T47D (cell line): ENCODE results near the gene CDC42EP2.
A peak's percentile ranks its signal among the peaks of the same experiment; 100 is the strongest.

Experiments used
- DNase-seq, 2 experiments: peaks; one replicate each; pipeline versions ENCODE4 v3.0.0 to v3.0.0-alpha.2; 2011 to 2012; ENCODE audit warnings: low read depth in 1 of 2, low spot score in 1 of 2
- JUND ChIP-seq: IDR thresholded peaks from 2 replicates; pipeline ENCODE4 v1.6.1; 2012; ENCODE audit warnings: low read depth
- in situ Hi-C: cut with HindIII; loops from 2 replicates; pipeline ENCODE4 v1.10.0; 2016; ENCODE audit warnings: low sequenced_read_pairs, low pct_unique_long_range_greater_than_20kb

The CDC42EP2 gene

GRCh38 chr11:65356394-65356972 is 41.8 kb downstream of the CDC42EP2 start:
- no peak for DNase-seq
- TF ChIP-seq JUND: no peak
- in situ Hi-C loops: no loop called here

GRCh38 chr11:65357856-65358356 is 43.2 kb downstream of the CDC42EP2 start:
- in situ Hi-C loops: no loop called here
- no peak for DNase-seq

DNA sequence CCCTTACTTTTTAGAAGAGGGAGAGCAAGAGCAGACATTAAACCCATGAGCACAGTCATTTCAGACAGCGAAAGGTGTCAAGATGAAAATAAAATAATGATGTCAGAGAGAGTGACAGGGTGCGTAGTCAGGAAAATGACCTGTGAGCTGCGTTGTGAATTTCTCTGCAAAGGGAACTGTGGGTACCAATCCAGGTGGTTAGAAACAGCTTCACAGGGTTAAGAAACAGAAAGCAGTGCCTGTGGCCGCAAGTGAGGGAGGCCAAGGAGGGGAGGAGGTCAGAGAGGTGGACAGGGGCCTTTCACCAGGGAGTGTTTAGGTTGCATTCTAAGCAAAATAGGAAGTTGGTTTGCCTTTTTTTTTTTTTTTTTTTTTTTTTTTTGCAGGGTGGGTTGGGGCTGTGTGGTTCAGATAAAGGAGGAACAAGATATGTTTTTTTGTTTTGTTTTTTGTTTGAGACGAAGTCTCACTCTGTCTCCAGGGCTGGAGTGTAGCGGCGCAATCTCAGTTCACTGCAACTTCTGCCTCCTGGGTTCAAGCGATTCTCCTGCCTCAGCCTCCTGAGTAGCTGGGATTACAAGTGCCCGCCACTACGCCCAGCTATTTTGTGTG is 47.8 kb downstream of the CDC42EP2 start:
- in situ Hi-C loops: no loop called here
- no peak for DNase-seq
- TF ChIP-seq JUND: no peak

More at GRCh38 chr11:65357856-65358356, 43.2 kb downstream of the CDC42EP2 start:
- no peak for TF ChIP-seq JUND

DNA sequence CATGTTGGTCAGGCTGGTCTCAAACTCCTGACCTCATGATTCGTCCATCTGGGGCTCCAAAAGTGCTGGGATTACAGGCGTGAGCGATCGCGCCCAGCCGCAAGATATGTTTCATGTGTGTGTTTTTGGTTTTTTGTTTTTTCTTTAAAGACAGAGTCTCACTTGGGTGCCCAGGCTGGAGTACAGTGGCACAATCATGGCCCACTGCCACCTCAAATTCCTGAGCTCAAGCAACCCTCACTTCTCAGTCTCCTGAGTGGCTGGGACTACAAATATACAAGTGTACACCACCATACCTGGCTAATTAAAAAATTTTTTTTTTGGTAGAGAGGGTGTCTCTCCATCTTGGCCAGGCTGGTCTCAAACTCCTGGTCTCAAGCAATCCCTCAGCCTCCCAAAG is 48.3 kb downstream of the CDC42EP2 start:
- in situ Hi-C loops: no loop called here
- DNase-seq: no peak
- TF ChIP-seq JUND: no peak

- no peak for DNase-seq
- in situ Hi-C loops: no loop called here
- no peak for TF ChIP-seq JUND
These were observed 49.1 kb downstream of the CDC42EP2 start for GRCh38 chr11:65363770-65364169.

DNA sequence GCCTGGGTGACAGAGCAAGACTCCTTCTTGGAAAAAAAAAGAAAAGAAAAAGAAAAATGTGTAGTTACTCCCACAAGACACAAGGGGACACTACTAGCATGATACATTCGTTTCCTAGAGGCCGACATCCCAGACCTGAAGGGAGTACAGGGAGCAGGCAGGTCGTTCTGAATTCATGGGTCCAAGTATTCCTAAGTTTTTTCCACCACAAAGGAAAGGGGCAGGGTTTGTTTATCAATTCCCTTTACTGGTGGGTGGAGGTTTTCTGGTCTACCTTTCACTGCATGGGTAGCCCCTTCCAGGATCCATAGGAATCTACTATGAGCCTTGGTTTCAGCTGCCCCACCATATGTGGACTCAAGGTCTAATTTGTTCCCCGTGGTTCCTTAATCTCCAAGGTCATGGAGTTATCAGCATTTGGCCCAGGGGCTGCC is 51.7 kb downstream of the CDC42EP2 start:
- no peak for TF ChIP-seq JUND
- peak; percentile 89 to 93 for DNase-seq
- in situ Hi-C loops: no loop called here

- TF ChIP-seq JUND: no peak
- in situ Hi-C loops: no loop called here
- no peak for DNase-seq
These were observed 56.0 kb downstream of the CDC42EP2 start for GRCh38 chr11:65370659-65371049.
